HG02642 (cell line): Measurements from ENCODE around the gene ADAMTS17.

Experiments used
- ATAC-seq: cut with Tn5 transposase; IDR thresholded peaks from one replicate; pipeline ENCODE4 v1.9.1; 2021; ENCODE audit warnings: mild to moderate bottlenecking; ENCODE audit not compliant: unreplicated experiment, poor library complexity

Gene ADAMTS17

GRCh38 chr15:99970891-99971430 lies 370.8 kb downstream of the ADAMTS17 start:
- no peak for ATAC-seq

GRCh38 chr15:99969261-99969920 lies 372.4 kb downstream of the ADAMTS17 start:
- no peak for ATAC-seq

- ATAC-seq, result no peak
Measured at GRCh38 chr15:99967841-99968371, 373.9 kb downstream of the ADAMTS17 start.

- ATAC-seq, result no peak
Measured at GRCh38 chr15:99966815-99967214, 375.0 kb downstream of the ADAMTS17 start.

DNA sequence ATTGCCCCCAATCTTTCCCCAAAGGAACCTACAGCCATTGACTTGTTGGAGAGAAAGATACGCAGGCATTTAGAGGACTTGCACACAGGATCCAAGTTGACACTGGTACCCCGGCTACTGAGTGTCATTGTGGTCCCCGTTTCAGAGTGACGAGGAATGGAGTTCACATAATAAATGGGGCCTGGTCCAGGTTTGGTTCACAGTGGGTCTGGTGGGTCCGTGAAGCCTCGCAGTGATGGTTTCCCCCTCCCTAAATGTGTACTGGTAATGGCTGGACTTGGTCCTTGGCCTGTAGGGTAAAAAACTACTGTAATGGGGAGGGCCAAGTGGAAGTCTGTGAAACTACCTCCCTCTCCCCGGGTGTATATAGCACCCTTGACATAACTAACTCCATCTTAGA lies 376.4 kb downstream of the ADAMTS17 start:
- ATAC-seq, result no peak

DNA sequence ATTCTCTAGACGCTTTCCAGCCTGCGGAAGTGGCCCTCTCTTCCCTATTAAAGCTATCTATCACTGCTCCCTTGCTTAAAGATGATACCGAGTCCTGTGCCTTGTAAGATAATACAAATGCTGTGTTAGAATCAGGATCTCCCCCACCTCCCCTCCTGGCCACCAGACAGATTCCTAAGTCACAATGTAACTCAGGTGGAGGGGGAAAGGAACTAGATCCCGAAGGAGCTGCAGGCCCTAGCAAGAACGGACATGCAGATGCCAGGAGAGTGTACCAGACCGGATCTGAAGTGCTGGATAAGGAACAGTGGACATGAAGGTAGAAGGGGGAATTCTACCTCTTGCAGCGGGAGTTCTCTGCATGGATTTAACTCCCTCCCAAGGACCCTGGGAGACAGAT lies 377.8 kb downstream of the ADAMTS17 start:
- ATAC-seq, result no peak

DNA sequence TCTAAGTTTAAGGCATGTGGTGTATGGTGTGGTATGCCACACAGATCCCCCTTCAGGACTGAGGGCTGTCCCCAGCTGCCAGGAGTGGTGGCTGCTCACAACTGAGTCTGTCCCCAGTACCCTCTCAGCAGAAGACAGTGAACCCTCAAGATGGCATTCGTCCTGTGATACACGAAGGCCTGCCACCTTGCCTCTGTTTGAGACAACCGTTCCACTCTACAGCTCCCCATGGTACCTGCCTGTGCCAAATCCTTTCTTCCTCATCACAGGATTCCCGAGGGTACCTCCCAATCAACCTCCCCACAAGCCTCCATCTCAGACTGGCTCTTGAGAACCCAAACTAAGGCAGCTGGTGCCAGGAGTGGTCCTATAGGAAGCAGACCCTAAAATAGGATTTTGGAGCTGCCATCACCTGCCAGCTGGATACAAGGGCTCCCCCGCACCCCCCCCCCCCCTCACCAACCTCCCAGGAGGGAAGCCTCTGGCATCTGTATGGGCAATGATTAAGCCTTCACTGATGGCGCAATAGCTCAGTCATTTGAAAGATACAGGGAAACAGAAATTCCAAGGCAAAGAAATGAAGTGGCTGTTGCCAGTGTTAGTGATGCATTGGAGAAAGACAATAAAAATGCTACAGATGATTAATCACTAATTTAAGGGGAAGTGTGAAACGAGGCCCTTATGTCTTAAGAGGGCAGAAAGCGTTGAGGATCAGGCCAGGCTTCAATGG lies 378.5 kb downstream of the ADAMTS17 start:
- no peak for ATAC-seq

DNA sequence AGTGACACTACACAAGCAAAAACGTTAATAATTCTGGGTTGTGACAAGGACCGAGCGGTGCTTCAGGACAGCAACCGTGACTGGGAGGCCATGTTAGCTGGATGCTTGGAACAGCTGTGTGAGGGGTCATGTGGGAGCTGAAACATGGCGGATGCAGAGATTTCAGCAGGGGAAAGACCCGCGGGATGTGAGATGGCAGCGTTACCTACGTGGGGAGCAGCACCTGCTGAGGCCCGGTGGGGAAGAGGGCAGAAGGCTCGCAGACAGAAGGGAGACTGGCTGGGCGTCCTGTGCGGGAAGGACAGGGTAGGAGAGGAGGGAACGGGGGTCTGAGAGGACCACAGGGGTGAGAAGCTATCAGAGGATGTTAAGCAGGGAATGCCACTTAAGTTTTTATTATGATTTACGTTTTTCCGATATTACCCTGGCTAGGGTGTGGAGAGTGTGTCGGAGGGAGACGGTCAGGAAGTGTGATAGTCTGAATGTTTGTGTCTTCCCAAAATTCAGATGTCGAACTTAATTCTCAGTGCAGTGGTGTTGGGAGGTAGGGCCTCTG lies 379.7 kb downstream of the ADAMTS17 start:
- ATAC-seq, result no peak

- no peak for ATAC-seq
Measured at GRCh38 chr15:99961011-99961441, 380.7 kb downstream of the ADAMTS17 start.

DNA sequence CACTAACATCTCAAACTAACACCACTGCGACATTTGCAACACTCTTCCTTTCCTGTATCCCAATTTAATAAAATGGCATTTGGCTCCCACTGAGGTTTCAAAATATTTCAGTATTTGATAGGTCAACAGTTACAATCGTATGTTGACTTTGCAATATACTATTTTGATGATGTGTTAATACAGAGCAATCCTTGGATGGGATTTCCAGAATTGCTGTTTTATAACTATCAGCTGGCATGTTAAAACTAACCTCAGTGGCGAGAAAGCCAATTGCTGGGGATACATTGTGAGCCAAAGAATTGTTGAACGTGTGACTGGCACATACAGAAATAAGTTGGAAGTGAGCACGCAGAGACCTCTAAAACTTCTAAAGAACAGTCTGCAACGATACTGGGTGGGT lies 382.4 kb downstream of the ADAMTS17 start:
- ATAC-seq, result no peak

DNA sequence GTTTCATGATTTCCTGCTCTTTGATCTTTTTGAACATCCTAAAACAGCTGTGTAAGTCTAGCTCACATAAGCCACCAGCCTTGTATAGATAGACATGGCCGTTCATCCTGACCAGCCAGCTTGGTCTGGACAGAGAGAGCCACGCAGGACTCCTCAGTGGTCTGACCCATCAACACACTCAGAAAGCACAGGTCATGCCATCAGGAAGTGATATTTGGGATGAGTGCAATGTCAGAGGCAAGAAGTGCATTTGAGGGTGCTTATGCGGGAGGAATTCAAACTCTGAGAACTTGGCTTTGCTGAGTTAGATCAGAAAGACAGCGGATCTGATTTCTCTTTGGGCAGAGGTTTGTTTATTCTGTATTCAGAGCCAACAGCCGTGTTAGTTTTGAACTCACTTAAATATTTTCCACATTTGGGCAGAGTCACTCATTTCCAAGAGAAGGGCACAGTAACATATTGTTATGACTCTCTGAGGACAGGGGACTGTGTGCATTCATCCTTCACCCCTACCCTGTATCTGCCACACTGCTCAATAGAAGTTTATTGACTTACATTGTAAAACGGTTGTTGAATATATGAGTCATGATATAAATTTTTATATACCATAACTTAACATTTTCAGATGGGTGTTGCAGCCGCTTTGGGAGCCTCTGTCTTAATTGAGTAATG lies 383.2 kb downstream of the ADAMTS17 start:
- ATAC-seq, result no peak

- no peak for ATAC-seq
Measured at GRCh38 chr15:99957642-99958013, 384.1 kb downstream of the ADAMTS17 start.

DNA sequence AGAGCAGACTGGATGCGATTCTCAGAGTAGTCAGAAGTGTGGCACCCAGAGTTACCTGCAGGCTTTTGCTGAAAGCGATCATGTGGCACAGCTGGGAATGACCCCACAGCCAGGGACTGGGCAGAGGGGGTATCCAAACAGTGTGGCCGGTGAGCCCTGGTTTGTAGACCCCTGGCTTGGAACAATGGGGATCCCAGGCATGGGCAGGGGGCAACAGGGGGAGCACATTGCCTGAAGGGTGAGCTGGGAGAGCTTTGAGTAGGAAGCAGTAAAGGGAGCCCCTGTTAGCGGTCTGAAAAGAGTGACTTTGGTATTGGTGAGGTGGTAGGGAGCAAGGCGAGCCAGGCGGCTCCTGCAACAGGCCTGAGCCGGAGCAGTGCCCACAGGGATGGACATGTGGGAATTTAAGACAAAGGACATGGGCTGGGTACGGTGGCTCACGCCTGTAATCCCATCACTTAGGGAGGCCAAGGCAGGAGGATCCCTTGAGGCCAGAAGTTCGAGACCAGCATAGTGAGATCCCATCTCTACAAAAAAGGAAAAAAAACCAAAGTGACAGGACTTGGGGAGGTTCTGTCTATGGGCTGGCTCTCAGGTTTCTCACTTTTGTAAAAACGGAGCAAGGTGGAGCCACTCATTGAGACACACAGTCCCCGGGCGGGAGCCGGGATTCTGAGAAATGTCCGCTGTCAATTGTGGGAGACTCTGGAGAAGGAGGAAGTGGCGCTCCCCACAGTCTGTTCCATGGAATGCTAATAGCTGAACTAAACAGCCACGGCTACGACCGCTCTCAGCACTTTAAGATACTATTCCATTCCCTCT lies 384.7 kb downstream of the ADAMTS17 start:
- no peak for ATAC-seq

GRCh38 chr15:99956022-99956775 lies 385.6 kb downstream of the ADAMTS17 start:
- no peak for ATAC-seq

- no peak for ATAC-seq
Measured at GRCh38 chr15:99955532-99955931, 386.2 kb downstream of the ADAMTS17 start.

DNA sequence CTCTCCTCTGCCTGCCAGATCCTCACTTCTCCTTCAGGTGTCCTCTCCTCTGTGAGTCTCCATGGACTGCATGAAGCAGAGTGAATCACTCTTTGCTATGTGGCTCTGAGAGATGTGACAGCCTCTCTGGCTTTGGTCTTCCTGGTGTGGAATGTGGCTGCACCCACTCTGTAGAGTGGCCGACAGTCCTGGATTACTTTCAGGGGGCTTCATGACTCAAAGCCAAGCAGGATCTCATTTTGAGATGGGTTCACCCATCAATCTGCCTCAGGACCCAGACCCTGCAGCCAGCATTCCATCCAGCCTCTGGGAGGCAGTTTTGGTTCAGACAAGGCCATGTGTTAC lies 386.6 kb downstream of the ADAMTS17 start:
- ATAC-seq, result no peak

DNA sequence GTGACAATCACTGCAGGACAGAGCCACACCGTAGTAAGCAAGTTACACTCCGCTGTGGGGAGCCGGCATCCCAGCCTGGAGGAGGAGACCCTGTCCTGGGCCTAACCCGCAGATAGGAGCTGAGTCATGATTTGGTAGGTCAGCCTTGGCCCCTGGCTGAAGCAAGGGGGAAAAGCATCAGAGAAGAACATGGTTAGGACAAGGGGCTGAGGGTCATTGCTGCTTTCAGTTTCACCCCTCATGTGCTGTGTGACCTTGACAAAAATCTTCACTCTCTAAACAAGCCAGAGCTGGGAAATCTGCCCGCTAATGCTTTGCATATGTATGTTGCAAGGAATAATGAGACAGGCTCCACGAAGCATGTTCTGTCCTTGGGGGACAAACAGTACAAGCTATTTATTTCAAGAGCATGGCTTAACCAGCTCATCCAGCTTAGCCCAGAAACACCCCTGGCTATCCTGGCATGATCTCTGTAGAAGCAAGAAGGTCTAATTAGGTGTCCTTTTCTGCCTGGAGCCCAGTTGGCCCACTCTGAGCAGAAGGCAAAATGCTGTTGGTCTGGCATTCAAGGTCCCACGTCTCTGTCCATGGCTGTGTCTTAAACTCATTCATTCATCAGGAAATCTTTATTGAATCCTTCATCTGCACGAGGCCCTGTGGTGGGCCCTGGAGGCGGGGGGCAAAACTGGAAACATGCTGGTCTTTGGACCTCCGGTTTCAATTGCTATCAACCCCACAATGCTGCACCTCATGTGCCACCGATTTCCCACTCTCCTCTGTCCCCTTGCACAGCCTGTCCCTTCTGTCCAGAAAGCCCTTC lies 387.2 kb downstream of the ADAMTS17 start:
- no peak for ATAC-seq

GRCh38 chr15:99953886-99954285 lies 387.9 kb downstream of the ADAMTS17 start:
- ATAC-seq, result no peak
